ENCODE data around the gene RNF32.
"Not testable (repeated sequence)": the region's sequence is repeated elsewhere in the genome, so short reads cannot be mapped to it uniquely, and the experiment has no call there.

The RNF32 gene

GRCh38 chr7:156608173-156608478, 32.4 kb upstream of the RNF32 start:
- no peak for DNase-seq
- TF ChIP-seq GATA1 (IDR thresholded peaks at IDR 0.05; ENCODE audit: low read depth, low read length) (no peak), POLR2A (IDR thresholded peaks at IDR 0.05; ENCODE audit: low read length) (no peak)

GRCh38 chr7:156609010-156609877, 31.3 kb upstream of the RNF32 start:
- TF ChIP-seq POLR2A (IDR thresholded peaks at IDR 0.05; ENCODE audit: low read length): no peak
- TF ChIP-seq GATA1 (IDR thresholded peaks at IDR 0.05; ENCODE audit: low read depth, low read length): no peak
- DNase-seq: peak in 1 of 2 experiments; percentile 36

- DNase-seq: no peak
- TF ChIP-seq POLR2A (IDR thresholded peaks at IDR 0.05; ENCODE audit: low read length) (no peak), GATA1 (IDR thresholded peaks at IDR 0.05; ENCODE audit: low read depth, low read length) (no peak)
Observed at GRCh38 chr7:156610130-156610529, 30.4 kb upstream of the RNF32 start.

- TF ChIP-seq POLR2A (IDR thresholded peaks at IDR 0.05; ENCODE audit: low read length): no peak
- no peak for TF ChIP-seq GATA1 (IDR thresholded peaks at IDR 0.05; ENCODE audit: low read depth, low read length)
- no peak for DNase-seq
Observed at GRCh38 chr7:156610601-156611000, 30.0 kb upstream of the RNF32 start.

- TF ChIP-seq GATA1 (IDR thresholded peaks at IDR 0.05; ENCODE audit: low read depth, low read length): no peak
- no peak for TF ChIP-seq POLR2A (IDR thresholded peaks at IDR 0.05; ENCODE audit: low read length)
- DNase-seq: no peak
Observed at GRCh38 chr7:156611014-156612010, 29.3 kb upstream of the RNF32 start.

- no peak for TF ChIP-seq GATA1 (IDR thresholded peaks at IDR 0.05; ENCODE audit: low read depth, low read length)
- no peak for DNase-seq
Observed at GRCh38 chr7:156612930-156613329, 27.6 kb upstream of the RNF32 start.

GRCh38 chr7:156614434-156615264, 25.9 kb upstream of the RNF32 start:
- TF ChIP-seq POLR2A (IDR thresholded peaks at IDR 0.05; ENCODE audit: low read length) (no peak), GATA1 (IDR thresholded peaks at IDR 0.05; ENCODE audit: low read depth, low read length) (no peak)
- DNase-seq: no peak

GRCh38 chr7:156616269-156617202, 24.0 kb upstream of the RNF32 start:
- DNase-seq: peak in 1 of 2 experiments; percentile 27
- no peak for TF ChIP-seq GATA1 (IDR thresholded peaks at IDR 0.05; ENCODE audit: low read depth, low read length)
- TF ChIP-seq POLR2A (IDR thresholded peaks at IDR 0.05; ENCODE audit: low read length): no peak

GRCh38 chr7:156617215-156617614, 23.4 kb upstream of the RNF32 start:
- TF ChIP-seq GATA1 (IDR thresholded peaks at IDR 0.05; ENCODE audit: low read depth, low read length) (no peak), POLR2A (IDR thresholded peaks at IDR 0.05; ENCODE audit: low read length) (no peak)
- DNase-seq: no peak

GRCh38 chr7:156618078-156618779, 22.3 kb upstream of the RNF32 start:
- no peak for DNase-seq
- TF ChIP-seq POLR2A (IDR thresholded peaks at IDR 0.05; ENCODE audit: low read length) (no peak), GATA1 (IDR thresholded peaks at IDR 0.05; ENCODE audit: low read depth, low read length) (no peak)

- DNase-seq: no peak
- no peak for TF ChIP-seq POLR2A (IDR thresholded peaks at IDR 0.05; ENCODE audit: low read length)
- TF ChIP-seq GATA1 (IDR thresholded peaks at IDR 0.05; ENCODE audit: low read depth, low read length): no peak
Observed at GRCh38 chr7:156618780-156619367, 21.7 kb upstream of the RNF32 start.

GRCh38 chr7:156619488-156620290, 20.9 kb upstream of the RNF32 start:
- not testable (repeated sequence) for DNase-seq
